K562 (cell line): ENCODE measurements around the gene CDC42EP3. TPM values are rescaled to one million over a fixed set of nuclear protein-coding genes. Genes with fewer than 3 reads are reported as not detected.

ENCODE experiments used
- ATAC-seq: fragments of 200-7000 bp; cut with Tn5 transposase; 3 replicates; pipeline ENCODE4 v1.9.1; 2020; ENCODE audit warnings: moderate library complexity
- BruUV-seq: library from RNA; stranded (reverse); fragments of 400-500 nt; replicated peaks from 2 replicates; lab custom pipeline; 2021; lab: Mats Ljungman, UMichigan
- CTCF ChIA-PET: fragments of 300-600 bp; formaldehyde crosslinking; extraction: SDS; loops from one replicate; lab custom pipeline; 2021; ENCODE audit warnings: low intra/inter-chr PET ratio; lab: Yijun Ruan, JAX
- POLR2A ChIA-PET: fragments of 300-600, 350-650 bp; sonication (Branson Sonifier 250); formaldehyde crosslinking; extraction: SDS; loops from one replicate; lab custom pipeline; 2021; ENCODE audit warnings: antibody characterized with exemption, inconsistent platforms; lab: Yijun Ruan, JAX
- DNase-seq, 4 experiments: peaks; one replicate each; pipeline versions ENCODE4 v3.0.0 to v3.0.0-alpha.2; 2011 to 2018; ENCODE audit warnings: low spot score in 3 of 4, mixed read lengths in 3 of 4; ENCODE audit errors: extremely low read depth in 1 of 4
- FAIRE-seq: peaks from 2 replicates; lab custom pipeline; 2011; peaks lifted over from hg19 to GRCh38; lab: Jason Lieb, UNC
- H2AFZ ChIP-seq: 2 replicates; pipeline ENCODE4 v1.6.0; 2011; ENCODE audit warnings: low read depth, low read length, control low read depth, inconsistent platforms
- H3K27ac ChIP-seq: fragments of 200-600 bp; 3 replicates; pipeline ENCODE4 v1.8.0; 2011; ENCODE audit warnings: low read depth, mild to moderate bottlenecking, control low read depth, inconsistent platforms, low read length, moderate library complexity, mixed read lengths; ENCODE audit errors: extremely low read depth
- H3K27me3 ChIP-seq, 2 experiments: fragments of 300-600 bp in 1 of 2; 2 replicates in 1 of 2; 3 replicates in 1 of 2; pipeline versions ENCODE4 v1.6.0 to v1.8.0; 2011; ENCODE audit warnings: inconsistent platforms in 2 of 2, low read length in 2 of 2, mild to moderate bottlenecking in 1 of 2, mixed read lengths in 1 of 2, moderate library complexity in 1 of 2; ENCODE audit not compliant: control insufficient read depth in 2 of 2, insufficient read depth in 2 of 2
- H3K36me3 ChIP-seq: fragments of 300-600 bp; 3 replicates; pipeline ENCODE4 v1.8.0; 2011; ENCODE audit warnings: mild to moderate bottlenecking, low read length, inconsistent platforms; ENCODE audit not compliant: control insufficient read depth, insufficient read depth
- H3K4me1 ChIP-seq, 2 experiments: fragments of 200-600 bp in 1 of 2; replicated peaks in 1 of 2; 2 replicates in 1 of 2; 3 replicates in 1 of 2; pipeline versions ENCODE4 v1.5.1 to v1.8.0; 2011; ENCODE audit warnings: inconsistent platforms in 2 of 2, low read length in 2 of 2, mild to moderate bottlenecking in 1 of 2, mixed read lengths in 1 of 2, moderate library complexity in 1 of 2; ENCODE audit not compliant: control insufficient read depth in 2 of 2, insufficient read depth in 2 of 2
- H3K4me2 ChIP-seq: 2 replicates; pipeline ENCODE4 v1.6.1; 2011; ENCODE audit warnings: low read length, control low read depth, inconsistent platforms, mixed read lengths; ENCODE audit not compliant: insufficient read depth
- H3K4me3 ChIP-seq: fragments of 200-600 bp; sonication (generic), shearing (Covaris generic); 2 replicates; pipeline ENCODE4 v1.5.1; 2016; ENCODE audit warnings: control low read depth, inconsistent platforms
- H3K79me2 ChIP-seq: fragments of 200-600 bp; 3 replicates; pipeline ENCODE4 v1.8.0; 2011; ENCODE audit warnings: low read length, inconsistent platforms; ENCODE audit not compliant: control insufficient read depth, insufficient read depth
- H3K9ac ChIP-seq, 2 experiments: 2 replicates each; pipeline versions ENCODE4 v1.6.0 to v1.6.1; 2011; ENCODE audit warnings: low read depth in 2 of 2, low read length in 2 of 2, control low read depth in 1 of 2, inconsistent platforms in 1 of 2, mild to moderate bottlenecking in 1 of 2, mixed read lengths in 1 of 2; ENCODE audit not compliant: insufficient read depth in 1 of 2
- H3K9me1 ChIP-seq: one replicate; pipeline ENCODE4 v1.6.0; 2011; ENCODE audit warnings: inconsistent platforms, mild to moderate bottlenecking, low read length, moderate library complexity; ENCODE audit not compliant: control insufficient read depth, insufficient read depth
- H3K9me3 ChIP-seq: replicated peaks from 2 replicates; pipeline ENCODE4 v1.5.1; 2011; ENCODE audit warnings: low read depth, low read length, inconsistent platforms; ENCODE audit not compliant: control insufficient read depth, insufficient read depth
- H4K20me1 ChIP-seq: replicated peaks from 2 replicates; pipeline ENCODE4 v1.6.1; 2011; ENCODE audit warnings: low read length, inconsistent platforms, mixed read lengths; ENCODE audit not compliant: control insufficient read depth, insufficient read depth
- MAZ ChIP-seq, 2 experiments: fragments of 450-650 bp in 1 of 2; sonication (generic) in 1 of 2; formaldehyde crosslinking; IDR thresholded peaks in 1 of 2; conservative IDR thresholded peaks in 1 of 2; 2 replicates each; pipeline versions ENCODE4 v1.4.0 to v1.5.0; 2020; ENCODE audit warnings: mild to moderate bottlenecking in 1 of 2, missing genetic modification reagents in 1 of 2
- NELFE ChIP-seq: IDR thresholded peaks from 2 replicates; pipeline ENCODE4 v1.6.1; 2011; ENCODE audit warnings: mild to moderate bottlenecking; ENCODE audit not compliant: insufficient read depth, insufficient read length
- SIN3B ChIP-seq: fragments of 450-650 bp; IDR thresholded peaks from 2 replicates; pipeline ENCODE4 v1.6.1; 2017; ENCODE audit warnings: low read depth, mild to moderate bottlenecking, moderate library complexity
- WGBS: fragments of 100-300 bp; shearing (Covaris generic); methylation state at CpG from one replicate; pipeline ENCODE4 v1.1.6; 2016; ENCODE audit warnings: low coverage, mixed read lengths; ENCODE audit not compliant: insufficient coverage; ENCODE audit errors: missing lambda C conversion rate; 5-methylcytosine and 5-hydroxymethylcytosine counted together
- in situ Hi-C: fragments of 300-500 bp; cut with MboI; formaldehyde crosslinking; loops from 4 replicates; pipeline ENCODE4 v1.15.0; 2018; ENCODE audit warnings: inconsistent platforms, mixed read lengths
- intact Hi-C: fragments of 100-400 bp; cut with micrococcal nuclease; formaldehyde crosslinking; loops from 2 replicates; pipeline ENCODE4 v1.14.2; 2022
- polyA plus RNA-seq, 8 experiments: library from polyadenylated mRNA; depleted of rRNA in 4 of 8; stranded (reverse) in 5 of 8; unstranded in 3 of 8; fragments of >200 nt; fragmentation: Nextera tagmentation in 2 of 8; fragmentation: Illumina TruSeq in 1 of 8; extraction: Ambion mirVana in 2 of 8; extraction: Trizol in 1 of 8; gene quantifications; 2 replicates each; pipeline versions ENCODE4 v1.2.1 to v1.2.3, GENCODE V29; 2011 to 2014; ENCODE audit warnings: inconsistent platforms in 1 of 8, missing spikeins in 1 of 8
- total RNA-seq, 7 experiments: library from RNA; depleted of rRNA in 6 of 7; stranded (reverse); fragments of >200 nt in 6 of 7; fragmentation: Illumina TruSeq in 2 of 7; extraction: Trizol in 2 of 7; gene quantifications; 2 replicates each; pipeline versions ENCODE4 v1.2.1 to v1.2.3, GENCODE V29; 2011 to 2021; ENCODE audit warnings: low replicate concordance in 1 of 7

The CDC42EP3 gene
- total and polyA plus RNA-seq, 9 of the 15 experiments (the other 6 are each of a cell fraction or from before 2014, with no cell fraction given): 0.72 to 6.4 (median 2.0) TPM

GRCh38 chr2:37656512-37657423 lies 14.7 kb downstream of the CDC42EP3 start:
- Histone ChIP-seq H3K9me1 (no peaks in the 10 kb centered on the region), H3K4me3 (no peak overlapping the region), H3K4me2 (no peak overlapping the region), H3K27me3 (0 out of 5 replicates have a peak, but pooled peaks cover 0 to 4% of the 10 kb centered on the region in 2 experiments), H2AFZ (no peak overlapping the region)
- POLR2A ChIA-PET: no interaction called here
- TF ChIP-seq NELFE (no peak), MAZ (CRISPR knock-in tag; conservative IDR thresholded peaks at IDR 0.05 in 1 of 2, IDR thresholded peaks at IDR 0.05 in 1 of 2) (no peak), SIN3B (no peak)
- TF ChIP-seq, all 486 proteins: peak for 0
- CTCF ChIA-PET: no interaction called here
- DNase-seq (no peak), FAIRE-seq (no peak), ATAC-seq (no peak)
- H3K79me2 ChIP-seq: no peaks in the 10 kb centered on the region
- in situ Hi-C loops: no loop called here
- intact Hi-C loops: no loop called here
- H3K9ac ChIP-seq: no peak overlapping the region
- no peaks in the 10 kb centered on the region for H3K9me3 ChIP-seq
- H4K20me1 ChIP-seq: no peaks in the 10 kb centered on the region
- H3K27ac ChIP-seq: no peak overlapping the region
- 62% methylated on average over 11 of the region's 11 CpGs for WGBS
- no TSS peak for BruUV-seq
- H3K36me3 ChIP-seq: no peaks in the 10 kb centered on the region
- peaks cover 0 to 18% of the 10 kb centered on the region in 2 experiments; a peak in 3 of 5 replicates for H3K4me1 ChIP-seq
